GM12864 (cell line): ENCODE measurements around the gene CD47.

Source experiments
- DNase-seq: peaks from one replicate; pipeline ENCODE4 v3.0.0-alpha.2; 2011; ENCODE audit warnings: low read depth
- H3K4me3 ChIP-seq: 2 replicates; pipeline ENCODE4 v1.5.1; 2011; ENCODE audit warnings: mild to moderate bottlenecking, low read depth, low read length, control low read depth
- CTCF ChIP-seq: IDR thresholded peaks from 2 replicates; pipeline ENCODE4 v1.5.1; 2011; ENCODE audit warnings: low read depth, mild to moderate bottlenecking, moderate library complexity, low read length, control low read depth, inconsistent platforms; ENCODE audit errors: missing control alignments

The CD47 gene

GRCh38 chr3:108011616-108012015 is 79.2 kb downstream of the CD47 start:
- TF ChIP-seq CTCF = no peak
- no peak overlapping the region for H3K4me3 ChIP-seq
- no peak for DNase-seq

GRCh38 chr3:108008931-108009639 is 81.7 kb downstream of the CD47 start:
- H3K4me3 ChIP-seq = no peak overlapping the region
- no peak for TF ChIP-seq CTCF
- no peak for DNase-seq

GRCh38 chr3:108008106-108008505 is 82.7 kb downstream of the CD47 start:
- no peak overlapping the region for H3K4me3 ChIP-seq
- no peak for DNase-seq
- no peak for TF ChIP-seq CTCF

GRCh38 chr3:108006881-108007331 is 83.9 kb downstream of the CD47 start:
- TF ChIP-seq CTCF = no peak
- H3K4me3 ChIP-seq = no peak overlapping the region
- no peak for DNase-seq

GRCh38 chr3:108006077-108006771 is 84.6 kb downstream of the CD47 start:
- TF ChIP-seq CTCF = no peak
- H3K4me3 ChIP-seq = no peak overlapping the region
- no peak for DNase-seq

GRCh38 chr3:108004647-108005046 is 86.2 kb downstream of the CD47 start:
- H3K4me3 ChIP-seq = no peak overlapping the region
- TF ChIP-seq CTCF = no peak
- DNase-seq = no peak
